ENCODE results near the gene FARP2.
A peak's percentile ranks its signal among the peaks of the same experiment; 100 is the strongest.

FARP2 gene

GRCh38 chr2:241324775-241325174, 31.3 kb upstream of the FARP2 start:
- no peak for DNase-seq

- no peak for DNase-seq
Measured at GRCh38 chr2:241325257-241325656, 30.8 kb upstream of the FARP2 start.

- DNase-seq, result no peak
Measured at GRCh38 chr2:241329669-241330615, 26.1 kb upstream of the FARP2 start.

GRCh38 chr2:241330616-241330981, 25.5 kb upstream of the FARP2 start:
- DNase-seq, result no peak

- DNase-seq, result no peak
Measured at GRCh38 chr2:241334813-241335212, 21.3 kb upstream of the FARP2 start.

- DNase-seq, result no peak
Measured at GRCh38 chr2:241339839-241340630, 16.1 kb upstream of the FARP2 start.

GRCh38 chr2:241340631-241341163, 15.4 kb upstream of the FARP2 start:
- DNase-seq, result no peak

- DNase-seq, result no peak
Measured at GRCh38 chr2:241344925-241345651, 11.0 kb upstream of the FARP2 start.

- DNase-seq, result no peak
Measured at GRCh38 chr2:241349941-241350340, 6.1 kb upstream of the FARP2 start.

- no peak for DNase-seq
Measured at GRCh38 chr2:241350530-241350877, 5.6 kb upstream of the FARP2 start.

GRCh38 chr2:241350878-241351639, 5.0 kb upstream of the FARP2 start:
- DNase-seq, result no peak

GRCh38 chr2:241351640-241352031, 4.4 kb upstream of the FARP2 start:
- no peak for DNase-seq

GRCh38 chr2:241352227-241352626, 3.9 kb upstream of the FARP2 start:
- no peak for DNase-seq

- DNase-seq, result peak; percentile 87
Measured at GRCh38 chr2:241354668-241355658, 1.1 kb upstream of the FARP2 start.

GRCh38 chr2:241356871-241357260, 781 bp downstream of the FARP2 start:
- DNase-seq, result no peak

- no peak for DNase-seq
Measured at GRCh38 chr2:241357531-241357930, 1.4 kb downstream of the FARP2 start.

- no peak for DNase-seq
Measured at GRCh38 chr2:241358470-241358869, 2.4 kb downstream of the FARP2 start.

- no peak for DNase-seq
Measured at GRCh38 chr2:241359481-241360045, 3.5 kb downstream of the FARP2 start.

- DNase-seq, result no peak
Measured at GRCh38 chr2:241363426-241363825, 7.3 kb downstream of the FARP2 start.

GRCh38 chr2:241364781-241365180, 8.7 kb downstream of the FARP2 start:
- no peak for DNase-seq

GRCh38 chr2:241366678-241367077, 10.6 kb downstream of the FARP2 start:
- no peak for DNase-seq

Measured in stimulated activated CD4-positive, alpha-beta T cell treated with anti-CD3 and anti-CD28 coated beads, Interleukin-1b, Interleukin-23, amount 100 ng/mL, for 48 hours (primary cell).